Tibial nerve (tissue), 4 donors: ENCODE data around the gene CHSY3. TPM values are rescaled to one million over a fixed set of nuclear protein-coding genes. Genes with fewer than 3 reads are reported as not detected.

Experiments used
- DNase-seq, 2 donors: peaks; one replicate each; pipeline ENCODE4 v3.0.0-alpha.2; 2019; ENCODE audit warnings: low spot score in 2 of 2
- H3K27ac ChIP-seq, 4 donors: fragments of 200-600 bp; sonication (generic) in 3 of 4; one replicate each; pipeline ENCODE4 v1.5.1; 2017 to 2019; ENCODE audit warnings: mild to moderate bottlenecking in 1 of 4
- H3K27me3 ChIP-seq, 2 donors: fragments of 200-600 bp; sonication (generic) in 1 of 2; one replicate each; pipeline versions ENCODE4 v1.5.1 to v1.6.0; 2017 to 2019
- H3K36me3 ChIP-seq, 3 donors: fragments of 200-600 bp; sonication (generic); one replicate each; pipeline ENCODE4 v1.5.1; 2018 to 2019
- H3K4me1 ChIP-seq, 4 donors: fragments of 200-600 bp; sonication (generic) in 3 of 4; one replicate each; pipeline ENCODE4 v1.5.1; 2017 to 2019
- H3K4me3 ChIP-seq, 4 donors: fragments of 200-600 bp; sonication (generic) in 3 of 4; one replicate each; pipeline ENCODE4 v1.5.1; 2017 to 2019; ENCODE audit warnings: mild to moderate bottlenecking in 1 of 4, moderate library complexity in 1 of 4
- H3K9me3 ChIP-seq, 4 donors: fragments of 200-600 bp; sonication (generic) in 3 of 4; one replicate each; pipeline ENCODE4 v1.5.1; 2017 to 2019
- CTCF ChIP-seq, 5 experiments: fragments of 200-600 bp in 3 of 5; fragments of 450-650 bp in 2 of 5; sonication (generic) in 3 of 5; IDR thresholded peaks; one replicate each; pipeline ENCODE4 v1.5.1; 2016 to 2019; ENCODE audit warnings: antibody characterized with exemption in 5 of 5, mild to moderate bottlenecking in 3 of 5, moderate library complexity in 2 of 5
- EP300 ChIP-seq, 2 donors: sonication (generic); formaldehyde crosslinking; IDR thresholded peaks; one replicate each; pipeline ENCODE4 v1.6.1; 2017; ENCODE audit warnings: antibody characterized with exemption in 2 of 2, mild to moderate bottlenecking in 1 of 2
- POLR2A ChIP-seq, 2 donors: fragments of 450-650 bp; IDR thresholded peaks; one replicate each; pipeline ENCODE4 v1.6.1; 2017; ENCODE audit warnings: antibody characterized with exemption in 2 of 2, mild to moderate bottlenecking in 2 of 2, moderate library complexity in 2 of 2
- WGBS, 2 donors: methylation state at CpG; one replicate each; pipeline ENCODE4 v1.1.5; 2018; 5-methylcytosine and 5-hydroxymethylcytosine counted together
- small RNA-seq: library from RNA; depleted of rRNA; stranded (forward); fragments of <200 nt; gene quantifications from one replicate; pipeline ENCODE3, GENCODE V24; 2016
- total RNA-seq, 4 donors: library from RNA; depleted of rRNA; stranded (reverse); fragments of >200 nt; gene quantifications; one replicate each; pipeline ENCODE4 v1.1.0, GENCODE V29; 2016

Gene CHSY3
- total RNA-seq, 4 donors from 2014 or later = 3.6 to 11.2 (median 6.2) TPM

- WGBS, 2 donors = 81% methylated on average over 4 of the region's 4 CpGs
- Histone ChIP-seq H3K27me3 (no peaks in the 10 kb centered on the region), H3K4me3 (no peak overlapping the region), H3K4me1 (no peaks in the 10 kb centered on the region), H3K27ac (no peak overlapping the region), H3K9me3 (peaks cover 0 to 7% (median 0%) of the 10 kb centered on the region in 4 donors), H3K36me3 (no peaks in the 10 kb centered on the region)
- DNase-seq = no peak
- TF ChIP-seq CTCF (IDR thresholded peaks at IDR 0.05) = no peak
- no peak for TF ChIP-seq POLR2A (IDR thresholded peaks at IDR 0.05)
- TF ChIP-seq EP300 (IDR thresholded peaks at IDR 0.05) = no peak
Measured at GRCh38 chr5:130227699-130228098, 323.4 kb downstream of the CHSY3 start.

GRCh38 chr5:130231786-130232185 is 327.5 kb downstream of the CHSY3 start:
- no peak for TF ChIP-seq CTCF (IDR thresholded peaks at IDR 0.05)
- TF ChIP-seq POLR2A (IDR thresholded peaks at IDR 0.05) = no peak
- TF ChIP-seq EP300 (IDR thresholded peaks at IDR 0.05) = no peak
- H3K4me1 ChIP-seq = no peaks in the 10 kb centered on the region
- H3K9me3 ChIP-seq = peaks cover 0 to 3% (median 0%) of the 10 kb centered on the region in 4 donors
- H3K36me3 ChIP-seq = no peaks in the 10 kb centered on the region
- no peak overlapping the region for H3K27ac ChIP-seq
- WGBS, 2 donors = 42 to 52% methylated on average over 1 of the region's 1 CpG
- no peak overlapping the region for H3K4me3 ChIP-seq
- no peaks in the 10 kb centered on the region for H3K27me3 ChIP-seq
- no peak for DNase-seq

GRCh38 chr5:130234816-130235215 is 330.6 kb downstream of the CHSY3 start:
- no peaks in the 10 kb centered on the region for H3K4me1 ChIP-seq
- H3K4me3 ChIP-seq = no peak overlapping the region
- WGBS, 2 donors = 50 to 55% methylated on average over 1 of the region's 1 CpG
- DNase-seq = no peak
- no peaks in the 10 kb centered on the region for H3K27me3 ChIP-seq
- no peaks in the 10 kb centered on the region for H3K36me3 ChIP-seq
- no peak for TF ChIP-seq EP300 (IDR thresholded peaks at IDR 0.05)
- no peak for TF ChIP-seq POLR2A (IDR thresholded peaks at IDR 0.05)
- TF ChIP-seq CTCF (IDR thresholded peaks at IDR 0.05) = no peak
- H3K27ac ChIP-seq = no peak overlapping the region
- peaks cover 0 to 2% (median 0%) of the 10 kb centered on the region in 4 donors for H3K9me3 ChIP-seq

Small RNA genes within 50 kb of the gene (small RNA-seq; reads per million reads assigned to genes)
- gene RNA5SP191 (not detected), gene RNU6ATAC10P (not detected)

Other genes with a start within 250 kb of the CHSY3 start
- gene MINAR2, start 156.4 kb upstream of the CHSY3 start, total RNA-seq = not detected